HepG2 (cell line): ENCODE measurements around the gene NHSL1. TPM values are rescaled to one million over a fixed set of nuclear protein-coding genes. Genes with fewer than 3 reads are reported as not detected.

Experiments
- ATF1 ChIP-seq: IDR thresholded peaks from 2 replicates; pipeline ENCODE4 v1.6.1; 2016; ENCODE audit warnings: mild to moderate bottlenecking, control low read depth
- ATM ChIP-seq: fragments of 450-650 bp; IDR thresholded peaks from 2 replicates; pipeline ENCODE4 v1.7.1; 2017; ENCODE audit warnings: mild to moderate bottlenecking, borderline replicate concordance
- CBX5 ChIP-seq: sonication (generic); formaldehyde crosslinking; IDR thresholded peaks from 2 replicates; pipeline ENCODE4 v1.4.0; 2020; ENCODE audit warnings: missing genetic modification reagents, borderline replicate concordance
- CREM ChIP-seq, 2 experiments: sonication (generic) in 1 of 2; formaldehyde crosslinking in 1 of 2; IDR thresholded peaks; 2 replicates each; pipeline versions ENCODE4 v1.4.0 to v1.6.1; 2016 to 2020; ENCODE audit warnings: antibody characterized with exemption in 1 of 2, mild to moderate bottlenecking in 1 of 2, missing genetic modification reagents in 1 of 2
- E2F1 ChIP-seq: sonication (generic); formaldehyde crosslinking; IDR thresholded peaks from 2 replicates; pipeline ENCODE4 v1.5.0; 2020; ENCODE audit warnings: missing genetic modification reagents
- E2F5 ChIP-seq: sonication (generic); formaldehyde crosslinking; conservative IDR thresholded peaks from 2 replicates; pipeline ENCODE4 v1.4.0; 2020; ENCODE audit warnings: missing genetic modification reagents
- EHMT2 ChIP-seq: fragments of 200-600 bp; sonication (generic); IDR thresholded peaks from 2 replicates; pipeline ENCODE4 v1.7.0; 2017; ENCODE audit warnings: antibody characterized with exemption, low read depth, low read length, borderline replicate concordance
- FOXJ3 ChIP-seq: sonication (generic); formaldehyde crosslinking; IDR thresholded peaks from 2 replicates; pipeline ENCODE4 v1.4.0; 2020; ENCODE audit warnings: missing genetic modification reagents, mild to moderate bottlenecking, borderline replicate concordance
- FOXM1 ChIP-seq: sonication (generic); formaldehyde crosslinking; IDR thresholded peaks from 2 replicates; pipeline ENCODE4 v1.5.0; 2020; ENCODE audit warnings: missing genetic modification reagents
- MLX ChIP-seq: IDR thresholded peaks from 2 replicates; pipeline ENCODE4 v1.6.1; 2016
- MYC ChIP-seq: sonication (generic); formaldehyde crosslinking; IDR thresholded peaks from 2 replicates; pipeline ENCODE4 v1.9.0; 2021; ENCODE audit warnings: missing genetic modification reagents, borderline replicate concordance
- NCOR1 ChIP-seq: fragments of 200-600 bp; sonication (generic); IDR thresholded peaks from 2 replicates; pipeline ENCODE4 v1.7.0; 2017; ENCODE audit warnings: antibody characterized with exemption, low read length, borderline replicate concordance
- NR1H2 ChIP-seq: sonication (generic); formaldehyde crosslinking; IDR thresholded peaks from 2 replicates; pipeline ENCODE4 v1.8.1; 2022; ENCODE audit warnings: low read depth, missing genetic modification reagents, borderline replicate concordance
- PHF5A ChIP-seq: IDR thresholded peaks from one replicate; pipeline ENCODE4 v1.6.1; 2018; ENCODE audit warnings: low read depth, missing genetic modification reagents; ENCODE audit not compliant: unreplicated experiment
- SNRNP70 ChIP-seq: fragments of 200-400 bp; formaldehyde crosslinking; IDR thresholded peaks from 2 replicates; pipeline ENCODE4 v1.6.1; 2017; ENCODE audit warnings: mild to moderate bottlenecking, low read depth, low read length, moderate library complexity
- SRSF1 ChIP-seq: fragments of 200-400 bp; formaldehyde crosslinking; optimal IDR thresholded peaks from 2 replicates; pipeline ENCODE3; 2017; ENCODE audit warnings: mild to moderate bottlenecking, low read depth, low read length, moderate library complexity
- TMF1 ChIP-seq: sonication (generic); formaldehyde crosslinking; IDR thresholded peaks from 2 replicates; pipeline ENCODE4 v1.8.1; 2022; ENCODE audit warnings: low read depth, missing genetic modification reagents
- YEATS2 ChIP-seq: sonication (generic); formaldehyde crosslinking; IDR thresholded peaks from 2 replicates; pipeline ENCODE4 v1.4.0; 2020; ENCODE audit warnings: missing genetic modification reagents, borderline replicate concordance
- ZFP36L1 ChIP-seq: sonication (generic); formaldehyde crosslinking; IDR thresholded peaks from 2 replicates; pipeline ENCODE4 v1.8.0; 2022; ENCODE audit warnings: mild to moderate bottlenecking, missing genetic modification reagents, moderate library complexity
- ZHX1 ChIP-seq: sonication (generic); formaldehyde crosslinking; IDR thresholded peaks from 2 replicates; pipeline ENCODE4 v1.8.1; 2022; ENCODE audit warnings: low read depth, mild to moderate bottlenecking, missing genetic modification reagents
- ZNF34 ChIP-seq: sonication (generic); formaldehyde crosslinking; IDR thresholded peaks from 2 replicates; pipeline ENCODE4 v1.4.0; 2020; ENCODE audit warnings: mild to moderate bottlenecking, missing genetic modification reagents, borderline replicate concordance
- ZNF703 ChIP-seq: sonication (generic); formaldehyde crosslinking; IDR thresholded peaks from 2 replicates; pipeline ENCODE4 v1.5.1; 2020; ENCODE audit warnings: missing genetic modification reagents, mild to moderate bottlenecking, moderate library complexity, borderline replicate concordance
- ZNF746 ChIP-seq: sonication (generic); formaldehyde crosslinking; IDR thresholded peaks from 2 replicates; pipeline ENCODE4 v1.8.0; 2022; ENCODE audit warnings: mild to moderate bottlenecking, missing genetic modification reagents
- polyA plus RNA-seq, 8 experiments: library from polyadenylated mRNA; depleted of rRNA in 3 of 8; stranded (reverse) in 7 of 8; unstranded in 1 of 8; fragments of >200 nt; fragmentation: Illumina TruSeq in 4 of 8; extraction: Trizol in 4 of 8; gene quantifications; 2 replicates each; pipeline versions ENCODE4 v1.2.1 to v1.2.3, GENCODE V29; 2011 to 2016; ENCODE audit warnings: low read depth in 4 of 8, missing spikeins in 1 of 8, mixed read lengths in 1 of 8; ENCODE audit not compliant: insufficient read depth in 1 of 8
- total RNA-seq, 5 experiments: library from RNA; depleted of rRNA; stranded (reverse); fragments of >200 nt; fragmentation: Illumina TruSeq; extraction: Trizol; gene quantifications; 2 replicates each; pipeline ENCODE4 v1.2.3, GENCODE V29; 2016; ENCODE audit warnings: low read depth in 1 of 5

The NHSL1 gene
- total and polyA plus RNA-seq, 2 of the 13 experiments (the other 11 are each of a cell fraction or from before 2014, with no cell fraction given): 24.9 to 53.6 TPM

GRCh38 chr6:138507977-138508675 lies 8.8 kb upstream of the NHSL1 start (continued):
- TF ChIP-seq EHMT2 (peak; percentile 41; the same call in 1 of the 2 replicates), ZNF703 (no peak), YEATS2 (CRISPR knock-in tag) (no peak; the same call in 1 of the 2 replicates), ATM (no peak), FOXJ3 (CRISPR knock-in tag) (no peak), ATF1 (CRISPR knock-in tag) (no peak), NCOR1 (peak; percentile 94), ZFP36L1 (CRISPR knock-in tag) (0 out of 2 replicates have a peak, but pooled peaks have one; percentile 44), CBX5 (CRISPR knock-in tag) (peak; percentile 34; the same call in 1 of the 2 replicates), SRSF1 (no peak), MYC (no peak; the same call in 1 of the 2 replicates), PHF5A (CRISPR knock-in tag) (no peak), NR1H2 (no peak), ZHX1 (no peak), FOXM1 (CRISPR knock-in tag) (no peak), CREM (IDR thresholded peaks at IDR 0.05) (peak; percentile 53; the same call in 1 of the 2 replicates), CREM (CRISPR knock-in tag; IDR thresholded peaks at IDR 0.05) (no peak), ZNF746 (CRISPR knock-in tag) (no peak), SNRNP70 (no peak), ZNF34 (no peak), TMF1 (CRISPR knock-in tag) (no peak), MLX (CRISPR knock-in tag) (no peak; the same call in 1 of the 2 replicates), E2F1 (CRISPR knock-in tag) (no peak), E2F5 (CRISPR knock-in tag) (no peak)
